H9 (cell line): ENCODE data around the gene PRX. TPM values are rescaled to one million over a fixed set of nuclear protein-coding genes. Genes with fewer than 3 reads are reported as not detected.

Experiments
- DNase-seq: peaks from one replicate; pipeline ENCODE4 v3.0.0-alpha.2; 2017
- H2AFZ ChIP-seq: one replicate; pipeline ENCODE4 v1.6.1; 2013; ENCODE audit warnings: mild to moderate bottlenecking, low read length, control low read depth, moderate library complexity
- H2AK5ac ChIP-seq: 2 replicates; pipeline ENCODE4 v1.6.1; 2013; ENCODE audit warnings: low read length, control low read depth, mixed read lengths; ENCODE audit not compliant: insufficient read length
- H2BK120ac ChIP-seq: one replicate; pipeline ENCODE4 v1.6.1; 2013; ENCODE audit warnings: low read depth, mild to moderate bottlenecking, low read length, control low read depth, inconsistent platforms; ENCODE audit not compliant: poor library complexity, severe bottlenecking
- H2BK12ac ChIP-seq: 2 replicates; pipeline ENCODE4 v1.6.1; 2013; ENCODE audit warnings: low read length, control low read depth, mixed read lengths, low read depth; ENCODE audit not compliant: insufficient read length
- H2BK15ac ChIP-seq: 2 replicates; pipeline ENCODE4 v1.6.1; 2013; ENCODE audit warnings: low read depth, low read length, control low read depth
- H2BK20ac ChIP-seq: one replicate; pipeline ENCODE4 v1.6.1; 2013; ENCODE audit warnings: low read depth, mild to moderate bottlenecking, low read length, control low read depth, inconsistent platforms; ENCODE audit not compliant: poor library complexity, severe bottlenecking
- H2BK5ac ChIP-seq: 2 replicates; pipeline ENCODE4 v1.6.1; 2013; ENCODE audit warnings: low read length, control low read depth, mixed read lengths; ENCODE audit not compliant: insufficient read length
- H3K14ac ChIP-seq: 2 replicates; pipeline ENCODE4 v1.6.1; 2013; ENCODE audit warnings: low read length, control low read depth; ENCODE audit not compliant: insufficient read depth
- H3K18ac ChIP-seq: 2 replicates; pipeline ENCODE4 v1.6.1; 2013; ENCODE audit warnings: low read depth, mild to moderate bottlenecking, mixed read lengths, low read length, control low read depth; ENCODE audit not compliant: insufficient read length
- H3K23ac ChIP-seq: 2 replicates; pipeline ENCODE4 v1.6.1; 2013; ENCODE audit warnings: low read length, control low read depth, mixed read lengths, low read depth; ENCODE audit not compliant: insufficient read length
- H3K23me2 ChIP-seq: 2 replicates; pipeline ENCODE4 v1.6.1; 2013; ENCODE audit warnings: low read depth, mild to moderate bottlenecking, mixed read lengths, low read length, control low read depth; ENCODE audit not compliant: insufficient read length, poor library complexity, severe bottlenecking
- H3K27ac ChIP-seq: 2 replicates; pipeline ENCODE4 v1.5.1; 2013; ENCODE audit warnings: low read length, control low read depth, mixed read lengths, low read depth; ENCODE audit not compliant: insufficient read length
- H3K27me3 ChIP-seq: 2 replicates; pipeline ENCODE4 v1.6.1; 2013; ENCODE audit warnings: low read length, control low read depth, inconsistent platforms; ENCODE audit not compliant: insufficient read depth
- H3K4ac ChIP-seq: 2 replicates; pipeline ENCODE4 v1.6.1; 2013; ENCODE audit warnings: low read depth, mild to moderate bottlenecking, control low read depth, inconsistent platforms, low read length, moderate library complexity
- H3K4me1 ChIP-seq: 2 replicates; pipeline ENCODE4 v1.6.1; 2013; ENCODE audit warnings: low read length, control low read depth, inconsistent platforms; ENCODE audit not compliant: insufficient read depth
- H3K4me2 ChIP-seq: 2 replicates; pipeline ENCODE4 v1.6.1; 2013; ENCODE audit warnings: low read length, control low read depth, mixed read lengths; ENCODE audit not compliant: insufficient read length, insufficient read depth
- H3K56ac ChIP-seq: 2 replicates; pipeline ENCODE4 v1.6.1; 2013; ENCODE audit warnings: low read depth, mild to moderate bottlenecking, mixed read lengths, low read length, control low read depth; ENCODE audit not compliant: insufficient read length
- H3K79me1 ChIP-seq: 2 replicates; pipeline ENCODE4 v1.6.1; 2013; ENCODE audit warnings: low read depth, mild to moderate bottlenecking, moderate library complexity, low read length, control low read depth, inconsistent platforms; ENCODE audit not compliant: insufficient read depth, poor library complexity, severe bottlenecking
- H3K79me2 ChIP-seq: 2 replicates; pipeline ENCODE4 v1.6.1; 2013; ENCODE audit warnings: low read length, control low read depth, inconsistent platforms; ENCODE audit not compliant: insufficient read depth
- H3K9ac ChIP-seq: 2 replicates; pipeline ENCODE4 v1.6.1; 2013; ENCODE audit warnings: low read length, control low read depth, mixed read lengths; ENCODE audit not compliant: insufficient read length; ENCODE audit errors: extremely low read depth
- H3K9me3 ChIP-seq: one replicate; pipeline ENCODE4 v1.6.1; 2013; ENCODE audit warnings: low read depth, low read length, inconsistent platforms; ENCODE audit not compliant: control insufficient read depth
- H3T11ph ChIP-seq: one replicate; pipeline ENCODE4 v1.6.1; 2013; ENCODE audit warnings: mild to moderate bottlenecking, low read length, control low read depth, inconsistent platforms
- H4K20me1 ChIP-seq: one replicate; pipeline ENCODE4 v1.6.1; 2013; ENCODE audit not compliant: control insufficient read depth, insufficient read length, insufficient read depth
- H4K5ac ChIP-seq: 2 replicates; pipeline ENCODE4 v1.6.1; 2013; ENCODE audit warnings: low read depth, mild to moderate bottlenecking, mixed read lengths, low read length, control low read depth; ENCODE audit not compliant: insufficient read length
- H4K8ac ChIP-seq: replicated peaks from 2 replicates; pipeline ENCODE4 v1.6.1; 2013; ENCODE audit warnings: low read length, control low read depth, mixed read lengths, low read depth; ENCODE audit not compliant: insufficient read length
- H4K91ac ChIP-seq: 2 replicates; pipeline ENCODE4 v1.6.1; 2013; ENCODE audit warnings: low read depth, mild to moderate bottlenecking, moderate library complexity, mixed read lengths, low read length, control low read depth; ENCODE audit not compliant: insufficient read length
- H3K27ac Mint-ChIP-seq, 3 experiments: 2 replicates in 2 of 3; 3 replicates in 1 of 3; pipeline ENCODE4 v1.8.0; 2020 to 2021; ENCODE audit warnings: mixed read lengths in 3 of 3, mild to moderate bottlenecking in 1 of 3, moderate library complexity in 1 of 3
- H3K27me3 Mint-ChIP-seq: 2 replicates; pipeline ENCODE4 v1.8.0; 2021; ENCODE audit warnings: low read depth, mild to moderate bottlenecking, moderate library complexity, mixed read lengths
- H3K36me3 Mint-ChIP-seq, 3 experiments: 2 replicates in 2 of 3; 3 replicates in 1 of 3; pipeline ENCODE4 v1.8.0; 2020 to 2021; ENCODE audit warnings: low read depth in 3 of 3, mixed read lengths in 3 of 3; ENCODE audit not compliant: insufficient read depth in 1 of 3
- H3K4me1 Mint-ChIP-seq, 2 experiments: 2 replicates each; pipeline ENCODE4 v1.8.0; 2020; ENCODE audit warnings: mixed read lengths in 2 of 2
- H3K4me3 Mint-ChIP-seq, 2 experiments: 2 replicates in 1 of 2; 3 replicates in 1 of 2; pipeline ENCODE4 v1.8.0; 2020 to 2021; ENCODE audit warnings: mild to moderate bottlenecking in 2 of 2, mixed read lengths in 2 of 2, moderate library complexity in 1 of 2
- H3K9me3 Mint-ChIP-seq, 2 experiments: 2 replicates in 1 of 2; 3 replicates in 1 of 2; pipeline ENCODE4 v1.8.0; 2020; ENCODE audit warnings: mild to moderate bottlenecking in 2 of 2, mixed read lengths in 2 of 2, moderate library complexity in 1 of 2
- CTCF ChIP-seq: fragments of 200-600 bp; sonication (generic); conservative IDR thresholded peaks from 3 replicates; pipeline ENCODE4 v1.8.0; 2021; ENCODE audit warnings: antibody characterized with exemption, mild to moderate bottlenecking
- WGBS: extraction: QIAGEN DNeasy Blood & Tissue Kit; methylation state at CpG from one replicate; pipeline ENCODE4 v1.1.7; 2013; ENCODE audit warnings: missing lambda C conversion rate, low lambda C conversion rate, mixed read lengths; ENCODE audit not compliant: insufficient read length; ENCODE audit errors: extremely low coverage; 5-methylcytosine and 5-hydroxymethylcytosine counted together
- total RNA-seq: library from RNA; stranded (reverse); gene quantifications from 2 replicates; pipeline ENCODE4 v1.2.1, GENCODE V29; 2021

Gene PRX
- total RNA-seq, 1 experiment from 2014 or later, result 4.0 TPM

GRCh38 chr19:40452016-40452415, 38.8 kb upstream of the PRX start:
- Histone ChIP-seq H2AFZ (no peak overlapping the region), H3K23ac (no peak overlapping the region), H3K14ac (no peak overlapping the region; the same call in 1 of the 2 replicates), H3K4me1 (no peaks in the 10 kb centered on the region), H4K8ac (no peak overlapping the region), H2AK5ac (no peak overlapping the region), H3K18ac (no peak overlapping the region), H4K91ac (no peak overlapping the region), H3K23me2 (no peaks in the 10 kb centered on the region), H3K79me2 (no peaks in the 10 kb centered on the region), H2BK15ac (no peak overlapping the region), H2BK20ac (no peak overlapping the region), H3K4me2 (no peak overlapping the region), H3K79me1 (no peaks in the 10 kb centered on the region), H4K20me1 (no peaks in the 10 kb centered on the region), H4K5ac (no peak overlapping the region), H3K4ac (no peak overlapping the region), H2BK12ac (no peak overlapping the region), H3T11ph (no peak overlapping the region), H3K56ac (no peak overlapping the region), H3K27ac (no peak overlapping the region), H2BK5ac (no peak overlapping the region), H3K27me3 (no peaks in the 10 kb centered on the region), H2BK120ac (no peak overlapping the region), H3K9ac (no peak overlapping the region), H3K9me3 (no peaks in the 10 kb centered on the region)
- no peak for TF ChIP-seq CTCF
- Mint-ChIP-seq H3K27me3 (no peaks in the 10 kb centered on the region), H3K4me1 (peaks cover 6 to 7% of the 10 kb centered on the region in 2 experiments), H3K9me3 (no peaks in the 10 kb centered on the region), H3K27ac (peak overlapping the region in 2 of 3 experiments; percentile 25; a peak in 2 of 7 replicates), H3K4me3 (no peak overlapping the region), H3K36me3 (peaks cover 0 to 18% (median 4%) of the 10 kb centered on the region in 3 experiments; a peak in 4 of 7 replicates)
- DNase-seq, result no peak
- WGBS, result no CpG with 5 or more reads among the region's 5 CpGs
